Transverse colon (tissue), 4 donors: ENCODE data around the gene TMEM107.

Experiments
- CTCF ChIP-seq, 5 experiments: fragments of 200-600 bp in 3 of 5; fragments of 450-650 bp in 2 of 5; sonication (generic) in 3 of 5; IDR thresholded peaks; 1 replicate in 2 of 5; 2 replicates in 3 of 5; pipeline ENCODE4 v1.5.1; 2016 to 2017; ENCODE audit warnings: antibody characterized with exemption in 5 of 5, inconsistent platforms in 3 of 5, mild to moderate bottlenecking in 2 of 5, moderate library complexity in 1 of 5
- EP300 ChIP-seq: sonication (generic); formaldehyde crosslinking; IDR thresholded peaks from one replicate; pipeline ENCODE4 v1.6.1; 2017; ENCODE audit warnings: antibody characterized with exemption, low read depth
- POLR2A ChIP-seq: fragments of 450-650 bp; IDR thresholded peaks from one replicate; pipeline ENCODE4 v1.6.1; 2016; ENCODE audit warnings: antibody characterized with exemption, mild to moderate bottlenecking, moderate library complexity
- POLR2AphosphoS5 ChIP-seq, 3 donors: sonication (generic); formaldehyde crosslinking; IDR thresholded peaks; one replicate each; pipeline ENCODE4 v1.6.1; 2016; ENCODE audit warnings: antibody characterized with exemption in 3 of 3

- TF ChIP-seq CTCF (IDR thresholded peaks at IDR 0.05) (peak in 1 of 5 experiments; percentile 14), POLR2A (no peak), POLR2AphosphoS5 (IDR thresholded peaks at IDR 0.05) (no peak), EP300 (no peak)
Measured at GRCh38 chr17:8186446-8186786, 10.2 kb upstream of the TMEM107 start.
